ENCODE results near the gene IKZF5.
A peak's percentile ranks its signal among the peaks of the same experiment; 100 is the strongest.

The IKZF5 gene

GRCh38 chr10:122980209-122981065 is 28.2 kb downstream of the IKZF5 start, which contains the start of gene PSTK:
Gene PSTK, plus strand, starts transcription at chr10:122980401. Its CDS starts 79 bp downstream, at chr10:122980480.
- DNase-seq (ENCODE audit: low read depth in 3 of 3): peak; percentile 76 to 79 (median 76)

- DNase-seq (ENCODE audit: low read depth in 3 of 3): no peak
These were observed 34.0 kb downstream of the IKZF5 start for GRCh38 chr10:122974543-122975064.

- DNase-seq (ENCODE audit: low read depth in 3 of 3): no peak
These were observed 34.6 kb downstream of the IKZF5 start for GRCh38 chr10:122974023-122974422.

GRCh38 chr10:122968698-122969097 is 39.9 kb downstream of the IKZF5 start:
- DNase-seq (ENCODE audit: low read depth in 3 of 3): no peak

- no peak for DNase-seq (ENCODE audit: low read depth in 3 of 3)
These were observed 41.7 kb downstream of the IKZF5 start for GRCh38 chr10:122966879-122967278.

GRCh38 chr10:122962405-122962804 is 46.2 kb downstream of the IKZF5 start:
- no peak for DNase-seq (ENCODE audit: low read depth in 3 of 3)

GRCh38 chr10:122957474-122957873 is 51.1 kb downstream of the IKZF5 start:
- DNase-seq (ENCODE audit: low read depth in 3 of 3): no peak

- DNase-seq (ENCODE audit: low read depth in 3 of 3): no peak
These were observed 52.7 kb downstream of the IKZF5 start for GRCh38 chr10:122955892-122956291.

- DNase-seq (ENCODE audit: low read depth in 3 of 3): peak in 1 of 3 experiments; percentile 0
These were observed 53.9 kb downstream of the IKZF5 start for GRCh38 chr10:122954731-122955050.

- DNase-seq (ENCODE audit: low read depth in 3 of 3): peak; percentile 91 to 97 (median 95)
These were observed 54.5 kb downstream of the IKZF5 start, which contains the start of gene C10orf88 for GRCh38 chr10:122953902-122954730. Gene C10orf88, minus strand, starts transcription at chr10:122954227. Its CDS starts 49 bp downstream, at chr10:122954178.

GRCh38 chr10:122949296-122949695 is 59.3 kb downstream of the IKZF5 start:
- DNase-seq (ENCODE audit: low read depth in 3 of 3): no peak

Measured in stimulated activated CD4-positive, alpha-beta T cell treated with anti-CD3 and anti-CD28 coated beads, TNF-alpha, amount 100 ng/mL, for 4 hours (primary cell).